Epithelial cell of esophagus (primary cell): Measurements from ENCODE around the gene SLC10A1.
A peak's percentile ranks its signal among the peaks of the same experiment; 100 is the strongest.

Experiments used
- DNase-seq: peaks from one replicate; pipeline ENCODE4 v3.0.0; 2010; ENCODE audit warnings: low read depth
- H3K4me3 ChIP-seq: 2 replicates; pipeline ENCODE4 v1.5.1; 2011; ENCODE audit warnings: mild to moderate bottlenecking, low read length, control low read depth
- CTCF ChIP-seq: IDR thresholded peaks from 2 replicates; pipeline ENCODE4 v1.5.1; 2011; ENCODE audit warnings: low read depth, mild to moderate bottlenecking, low read length, control low read depth, inconsistent platforms; ENCODE audit not compliant: insufficient read depth; ENCODE audit errors: missing control alignments

The SLC10A1 gene

DNA sequence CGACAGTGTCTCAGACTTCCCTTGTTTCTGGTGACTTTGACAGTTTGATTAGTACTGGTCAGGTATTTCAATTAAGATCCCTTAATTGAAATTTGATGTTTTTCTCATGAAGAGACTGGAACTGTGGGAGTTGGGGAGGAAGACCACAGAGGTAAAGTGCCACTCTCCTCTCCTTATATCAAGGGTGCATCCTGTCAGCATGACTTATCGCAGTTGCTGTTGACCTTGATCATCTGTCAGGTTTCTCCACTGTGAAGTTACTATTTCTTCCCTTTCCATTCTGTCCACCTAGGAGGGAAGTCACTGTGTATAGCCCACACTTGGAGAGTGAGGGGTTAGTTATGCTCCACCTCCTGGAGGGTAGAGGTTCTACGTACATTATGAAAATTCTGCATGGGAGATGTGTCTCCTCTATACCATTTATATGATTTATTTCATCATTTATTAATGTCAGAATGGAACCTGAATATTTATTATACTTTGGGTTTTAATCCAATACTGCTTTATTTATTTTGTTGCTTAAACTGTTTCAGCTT lies 41.9 kb upstream of the SLC10A1 start:
- TF ChIP-seq CTCF, result no peak
- DNase-seq, result no peak

DNA sequence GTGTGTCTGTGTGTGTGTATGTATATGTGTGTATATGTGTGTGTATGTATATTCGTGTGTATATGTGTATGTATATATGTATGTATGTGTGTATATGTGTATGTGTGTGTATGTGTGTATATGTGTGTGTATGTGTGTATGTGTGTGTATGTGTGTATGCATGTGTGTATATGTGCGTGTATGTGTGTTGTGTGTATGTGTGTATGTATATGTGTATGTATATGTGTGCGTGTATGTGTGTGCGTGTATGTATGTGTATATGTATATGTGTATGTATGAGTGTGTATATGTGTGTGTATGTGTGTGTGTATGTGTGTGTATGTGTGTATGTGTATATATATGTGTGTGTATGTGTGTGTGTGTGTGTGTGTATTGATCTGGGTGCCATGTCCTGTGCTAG lies 31.8 kb upstream of the SLC10A1 start:
- no peak for TF ChIP-seq CTCF
- no peak for DNase-seq
- no peak overlapping the region for H3K4me3 ChIP-seq

More for the DNA sequence above, 41.9 kb upstream of the SLC10A1 start:
- H3K4me3 ChIP-seq, result no peak overlapping the region

GRCh38 chr14:69828354-69828753 lies 31.3 kb upstream of the SLC10A1 start:
- H3K4me3 ChIP-seq, result no peak overlapping the region
- TF ChIP-seq CTCF, result no peak
- DNase-seq, result no peak

GRCh38 chr14:69827560-69827959 lies 30.5 kb upstream of the SLC10A1 start:
- DNase-seq, result peak; percentile 94
- TF ChIP-seq CTCF, result no peak
- H3K4me3 ChIP-seq, result no peak overlapping the region

DNA sequence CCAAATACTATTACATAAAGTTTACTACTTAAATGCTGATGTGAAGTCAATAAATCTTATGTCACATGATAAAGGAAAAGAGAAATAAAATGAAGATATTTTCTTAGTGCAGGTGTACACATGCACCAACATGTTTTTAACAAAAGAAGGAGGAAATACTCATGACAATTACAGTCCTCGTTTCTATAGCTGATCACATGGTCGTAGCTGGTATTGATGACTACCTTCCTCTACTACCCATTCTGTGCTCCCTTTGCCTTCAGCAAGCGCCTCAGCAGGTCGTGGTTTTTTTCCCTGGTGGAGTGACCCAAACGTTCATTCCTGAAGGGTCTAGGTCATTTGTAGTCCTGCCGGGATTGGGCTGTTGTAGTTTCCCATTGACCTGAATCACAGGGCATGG lies 25.4 kb upstream of the SLC10A1 start:
- peak; percentile 54 for DNase-seq
- TF ChIP-seq CTCF, result no peak
- H3K4me3 ChIP-seq, result no peak overlapping the region

DNA sequence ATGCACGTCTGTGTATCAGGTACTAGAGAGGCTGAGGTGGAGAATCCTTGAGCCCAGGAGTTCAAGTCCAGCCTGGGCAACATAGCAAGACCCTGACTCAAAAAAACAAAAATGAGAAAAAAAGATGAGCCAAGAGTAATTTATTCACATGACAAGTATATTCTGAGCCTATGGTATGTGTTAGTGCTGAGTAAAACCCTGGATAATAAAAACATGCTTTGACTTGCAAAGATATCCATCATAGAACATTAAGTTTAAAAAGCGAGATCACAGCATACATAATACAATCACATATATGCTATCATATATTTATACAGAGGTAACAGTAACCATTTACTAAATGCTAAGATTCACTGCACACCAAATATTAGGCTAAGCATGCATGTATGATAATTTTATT lies 23.9 kb upstream of the SLC10A1 start:
- peak; percentile 33 for DNase-seq
- no peak for TF ChIP-seq CTCF
- no peak overlapping the region for H3K4me3 ChIP-seq

GRCh38 chr14:69819607-69820006 lies 22.6 kb upstream of the SLC10A1 start:
- DNase-seq, result no peak
- no peak for TF ChIP-seq CTCF
- no peak overlapping the region for H3K4me3 ChIP-seq
